Measurements from ENCODE around the gene GAPT. TPM values are rescaled to one million over a fixed set of nuclear protein-coding genes. Genes with fewer than 3 reads are reported as not detected.
A peak's percentile ranks its signal among the peaks of the same experiment; 100 is the strongest.

The GAPT gene
- total RNA-seq, 1 experiment from 2014 or later, result not detected

DNA sequence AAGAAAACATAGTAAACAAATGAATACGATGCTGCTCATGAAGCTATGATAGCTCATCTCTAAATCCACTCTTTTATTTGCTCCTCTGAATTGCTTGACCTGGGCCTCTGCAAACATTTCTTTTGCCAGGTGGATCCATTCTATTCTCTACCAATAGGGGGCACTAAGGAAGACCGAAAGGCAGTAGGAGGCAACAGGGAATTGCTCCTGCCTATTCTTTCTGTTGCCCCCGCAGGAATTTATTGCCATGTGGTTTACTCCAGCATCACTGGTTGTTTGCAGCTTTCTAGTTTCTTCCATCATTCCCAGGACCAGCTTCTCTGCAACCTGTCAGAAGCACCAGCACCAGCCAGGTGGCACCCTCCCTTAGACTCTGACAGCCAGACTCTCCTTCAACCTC is 5.3 kb downstream of the GAPT start:
- H3K9me3 ChIP-seq (ENCODE audit: low read depth, low read length, poor library complexity, severe bottlenecking), result no peaks in the 10 kb centered on the region
- no peaks in the 10 kb centered on the region for H3K27me3 ChIP-seq (replicated peaks; ENCODE audit: insufficient read depth, low read depth, low read length, poor library complexity)
- H3K4me1 ChIP-seq (ENCODE audit: insufficient read depth, low read length, poor library complexity, severe bottlenecking), result no peaks in the 10 kb centered on the region
- POLR2A ChIA-PET (ENCODE audit: low non-redundant PET), result no interaction called here
- CTCF ChIA-PET, result no interaction called here
- H3K27ac ChIP-seq (ENCODE audit: low read depth, low read length, poor library complexity, severe bottlenecking), result no peak overlapping the region
- DNase-seq (ENCODE audit: low spot score), result no peak
- H3K36me3 ChIP-seq (ENCODE audit: insufficient read depth, low read length, poor library complexity, severe bottlenecking), result no peaks in the 10 kb centered on the region
- TF ChIP-seq, protein P1, sequence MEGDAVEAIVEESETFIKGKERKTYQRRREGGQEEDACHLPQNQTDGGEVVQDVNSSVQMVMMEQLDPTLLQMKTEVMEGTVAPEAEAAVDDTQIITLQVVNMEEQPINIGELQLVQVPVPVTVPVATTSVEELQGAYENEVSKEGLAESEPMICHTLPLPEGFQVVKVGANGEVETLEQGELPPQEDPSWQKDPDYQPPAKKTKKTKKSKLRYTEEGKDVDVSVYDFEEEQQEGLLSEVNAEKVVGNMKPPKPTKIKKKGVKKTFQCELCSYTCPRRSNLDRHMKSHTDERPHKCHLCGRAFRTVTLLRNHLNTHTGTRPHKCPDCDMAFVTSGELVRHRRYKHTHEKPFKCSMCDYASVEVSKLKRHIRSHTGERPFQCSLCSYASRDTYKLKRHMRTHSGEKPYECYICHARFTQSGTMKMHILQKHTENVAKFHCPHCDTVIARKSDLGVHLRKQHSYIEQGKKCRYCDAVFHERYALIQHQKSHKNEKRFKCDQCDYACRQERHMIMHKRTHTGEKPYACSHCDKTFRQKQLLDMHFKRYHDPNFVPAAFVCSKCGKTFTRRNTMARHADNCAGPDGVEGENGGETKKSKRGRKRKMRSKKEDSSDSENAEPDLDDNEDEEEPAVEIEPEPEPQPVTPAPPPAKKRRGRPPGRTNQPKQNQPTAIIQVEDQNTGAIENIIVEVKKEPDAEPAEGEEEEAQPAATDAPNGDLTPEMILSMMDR (conservative IDR thresholded peaks at IDR 0.05; ENCODE audit: low read depth, low read length), result peak; percentile 51
- no peak for TF ChIP-seq EZH2 (IDR thresholded peaks at IDR 0.05; ENCODE audit: borderline replicate concordance, low read depth, low read length, poor library complexity, severe bottlenecking)
- intact Hi-C loops (cut with micrococcal nuclease; ENCODE audit: unreplicated experiment), result loop anchor here (5.0 to 10.0 kb wide), 2 partner anchors 248 to 316 kb away; no protein-coding TSS in a partner anchor
- no peak overlapping the region for H3K4me3 ChIP-seq (ENCODE audit: low read depth, low read length, poor library complexity, severe bottlenecking)
- BruUV-seq (replicated peaks), result no TSS peak

DNA sequence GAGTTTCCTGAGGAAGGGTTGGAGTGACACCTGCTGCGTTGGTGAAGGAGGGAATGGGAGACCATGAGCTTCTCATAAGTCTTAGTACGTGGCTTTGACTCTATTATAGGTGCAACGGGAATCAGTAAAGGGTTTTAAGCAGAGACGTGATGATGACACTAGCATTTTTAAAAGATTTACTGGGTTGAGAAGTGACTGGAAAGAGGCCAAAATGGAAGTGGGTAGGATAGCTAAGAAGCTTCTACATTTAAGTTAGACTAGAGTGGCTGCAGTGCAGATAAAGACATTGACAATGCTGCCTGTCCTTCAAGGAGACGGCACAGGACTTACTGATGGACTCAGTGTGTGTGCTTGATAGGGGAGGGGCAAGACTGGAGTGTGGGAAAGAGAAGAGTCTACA is 6.2 kb downstream of the GAPT start:
- no TSS peak for BruUV-seq (replicated peaks)
- H3K27ac ChIP-seq (ENCODE audit: low read depth, low read length, poor library complexity, severe bottlenecking), result no peak overlapping the region
- H3K9me3 ChIP-seq (ENCODE audit: low read depth, low read length, poor library complexity, severe bottlenecking), result no peaks in the 10 kb centered on the region
- ChIA-PET POLR2A (ENCODE audit: low non-redundant PET) (no interaction called here), CTCF (no interaction called here)
- no peak for TF ChIP-seq EZH2 (IDR thresholded peaks at IDR 0.05; ENCODE audit: borderline replicate concordance, low read depth, low read length, poor library complexity, severe bottlenecking)
- no peak for DNase-seq (ENCODE audit: low spot score)
- no peaks in the 10 kb centered on the region for H3K4me1 ChIP-seq (ENCODE audit: insufficient read depth, low read length, poor library complexity, severe bottlenecking)
- no peaks in the 10 kb centered on the region for H3K27me3 ChIP-seq (replicated peaks; ENCODE audit: insufficient read depth, low read depth, low read length, poor library complexity)
- no peaks in the 10 kb centered on the region for H3K36me3 ChIP-seq (ENCODE audit: insufficient read depth, low read length, poor library complexity, severe bottlenecking)
- intact Hi-C loops (cut with micrococcal nuclease; ENCODE audit: unreplicated experiment), result loop anchor here (5.0 to 10.0 kb wide), 2 partner anchors 247 to 315 kb away; no protein-coding TSS in a partner anchor
- H3K4me3 ChIP-seq (ENCODE audit: low read depth, low read length, poor library complexity, severe bottlenecking), result no peak overlapping the region

DNA sequence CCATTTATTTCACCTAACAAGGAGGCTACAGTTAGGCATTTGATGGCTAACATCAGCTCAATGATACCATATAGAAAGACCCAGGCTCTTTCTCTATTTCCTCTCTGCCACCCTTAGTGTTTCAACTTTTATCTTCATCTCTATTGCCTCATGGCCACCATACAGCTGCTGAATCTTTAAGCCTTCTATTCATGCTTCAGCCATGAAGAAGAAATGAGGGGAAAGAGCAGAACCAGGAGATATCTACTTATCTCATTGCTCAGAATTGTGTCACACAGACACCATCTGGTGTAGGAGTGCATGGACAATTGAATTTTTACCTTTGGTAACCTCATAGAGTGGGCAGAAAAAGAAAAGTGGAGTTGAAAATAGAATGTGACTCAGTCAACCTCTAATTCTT is 6.7 kb downstream of the GAPT start:
- no peaks in the 10 kb centered on the region for H3K4me1 ChIP-seq (ENCODE audit: insufficient read depth, low read length, poor library complexity, severe bottlenecking)
- CTCF ChIA-PET, result interaction anchor here (1.7 kb wide), 1 partner anchor 351 kb away, joined by 4 read pairs; no protein-coding TSS in a partner anchor
- H3K27ac ChIP-seq (ENCODE audit: low read depth, low read length, poor library complexity, severe bottlenecking), result no peak overlapping the region
- H3K36me3 ChIP-seq (ENCODE audit: insufficient read depth, low read length, poor library complexity, severe bottlenecking), result no peaks in the 10 kb centered on the region
- no peaks in the 10 kb centered on the region for H3K9me3 ChIP-seq (ENCODE audit: low read depth, low read length, poor library complexity, severe bottlenecking)
- H3K27me3 ChIP-seq (replicated peaks; ENCODE audit: insufficient read depth, low read depth, low read length, poor library complexity), result no peaks in the 10 kb centered on the region
- no peak overlapping the region for H3K4me3 ChIP-seq (ENCODE audit: low read depth, low read length, poor library complexity, severe bottlenecking)
- BruUV-seq (replicated peaks), result no TSS peak
- intact Hi-C loops (cut with micrococcal nuclease; ENCODE audit: unreplicated experiment), result loop anchor here (1.0 to 10.0 kb wide), 3 partner anchors 247 to 352 kb away; no protein-coding TSS in a partner anchor
- TF ChIP-seq, protein P1 (conservative IDR thresholded peaks at IDR 0.05; ENCODE audit: low read depth, low read length), result no peak
- POLR2A ChIA-PET (ENCODE audit: low non-redundant PET), result no interaction called here
- DNase-seq (ENCODE audit: low spot score), result no peak

DNA sequence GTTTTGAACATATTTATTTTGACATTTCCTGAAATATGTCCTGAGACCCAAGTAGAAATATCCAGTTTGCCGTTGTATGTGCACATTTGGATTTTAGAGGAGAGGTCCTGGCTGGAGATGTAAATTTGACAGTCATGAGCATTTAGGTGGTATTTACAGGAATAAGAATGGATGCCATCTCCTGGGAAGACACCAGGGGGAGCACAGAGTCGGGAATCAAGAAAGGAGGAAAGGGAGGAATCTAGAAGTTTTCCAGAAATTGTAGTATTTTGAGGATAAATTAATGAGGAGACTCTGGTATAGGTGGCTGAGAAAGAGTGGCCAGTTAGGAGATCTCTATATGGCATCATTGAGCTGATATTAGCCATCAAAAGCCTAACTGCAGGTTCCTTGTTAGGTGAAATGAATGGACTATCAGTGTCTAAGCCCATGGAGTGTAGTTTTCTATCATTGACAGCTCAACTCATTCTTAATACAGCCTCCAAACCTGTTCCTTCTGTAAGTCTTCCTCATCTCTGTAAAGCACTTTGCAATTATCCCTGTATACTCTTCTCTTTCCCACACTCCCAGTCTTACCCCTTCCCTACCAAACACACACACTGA is 7.2 kb downstream of the GAPT start:
- CTCF ChIA-PET, result interaction anchor here (1.7 kb wide), 1 partner anchor 350 kb away, joined by 4 read pairs; no protein-coding TSS in a partner anchor

More for the DNA sequence above, 7.2 kb downstream of the GAPT start:
- no peak overlapping the region for H3K27ac ChIP-seq (ENCODE audit: low read depth, low read length, poor library complexity, severe bottlenecking)
- POLR2A ChIA-PET (ENCODE audit: low non-redundant PET), result no interaction called here
- no peaks in the 10 kb centered on the region for H3K4me1 ChIP-seq (ENCODE audit: insufficient read depth, low read length, poor library complexity, severe bottlenecking)
- H3K27me3 ChIP-seq (replicated peaks; ENCODE audit: insufficient read depth, low read depth, low read length, poor library complexity), result no peaks in the 10 kb centered on the region
- intact Hi-C loops (cut with micrococcal nuclease; ENCODE audit: unreplicated experiment), result loop anchor here (1.0 to 10.0 kb wide), 3 partner anchors 246 to 352 kb away; no protein-coding TSS in a partner anchor
- no TSS peak for BruUV-seq (replicated peaks)
- H3K4me3 ChIP-seq (ENCODE audit: low read depth, low read length, poor library complexity, severe bottlenecking), result no peak overlapping the region
- H3K36me3 ChIP-seq (ENCODE audit: insufficient read depth, low read length, poor library complexity, severe bottlenecking), result no peaks in the 10 kb centered on the region
- no peak for TF ChIP-seq EZH2 (IDR thresholded peaks at IDR 0.05; ENCODE audit: borderline replicate concordance, low read depth, low read length, poor library complexity, severe bottlenecking)
- TF ChIP-seq, protein P1 (conservative IDR thresholded peaks at IDR 0.05; ENCODE audit: low read depth, low read length), result peak; percentile 81
- H3K9me3 ChIP-seq (ENCODE audit: low read depth, low read length, poor library complexity, severe bottlenecking), result no peaks in the 10 kb centered on the region
- peak; percentile 48 for DNase-seq (ENCODE audit: low spot score)

Measured in A673 (cell line).